Measurements from ENCODE around the gene PSMC2. TPM values are rescaled to one million over a fixed set of nuclear protein-coding genes. Genes with fewer than 3 reads are reported as not detected.

The PSMC2 gene
- polyA plus RNA-seq, 1 donor from 2014 or later, result 192 TPM

DNA sequence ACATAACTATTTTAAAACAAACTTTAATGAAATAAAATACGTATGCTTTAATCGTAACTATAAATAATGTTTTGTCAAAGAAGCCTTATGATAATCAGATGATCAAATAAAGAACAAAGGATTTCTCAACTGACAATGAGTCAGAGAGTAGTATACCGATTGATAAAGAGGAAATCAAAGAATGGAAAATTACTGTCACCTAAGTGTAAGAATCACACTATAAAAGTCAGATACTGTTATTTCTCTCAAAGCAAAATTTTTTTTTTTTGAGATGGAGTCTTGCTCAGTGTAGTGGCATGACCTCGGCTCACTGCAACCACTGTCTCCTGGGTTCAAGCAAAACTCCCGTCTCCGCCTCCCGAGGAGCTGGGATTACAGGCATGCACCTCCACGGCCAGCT is 21.7 kb upstream of the PSMC2 start:
- no peaks in the 10 kb centered on the region for H3F3A ChIP-seq (ENCODE audit: insufficient read depth, low read length, poor library complexity, severe bottlenecking)
- TF ChIP-seq CTCF (IDR thresholded peaks at IDR 0.05; ENCODE audit: poor library complexity, severe bottlenecking) (no peak), TAF1 (IDR thresholded peaks at IDR 0.05; ENCODE audit: low read depth) (no peak), EP300 (conservative IDR thresholded peaks at IDR 0.05; ENCODE audit: poor library complexity, severe bottlenecking) (no peak), POLR2AphosphoS5 (IDR thresholded peaks at IDR 0.05) (no peak), EZH2 (IDR thresholded peaks at IDR 0.05; ENCODE audit: borderline replicate concordance, insufficient read depth, low read length, poor library complexity, severe bottlenecking) (no peak), SMC3 (conservative IDR thresholded peaks at IDR 0.05; ENCODE audit: poor library complexity) (no peak), MXI1 (conservative IDR thresholded peaks at IDR 0.05; ENCODE audit: poor library complexity, severe bottlenecking) (no peak), RAD21 (conservative IDR thresholded peaks at IDR 0.05) (no peak), REST (IDR thresholded peaks at IDR 0.05; ENCODE audit: borderline replicate concordance) (no peak)
- no peak overlapping the region for H2AFZ ChIP-seq (ENCODE audit: low read depth, low read length)

DNA sequence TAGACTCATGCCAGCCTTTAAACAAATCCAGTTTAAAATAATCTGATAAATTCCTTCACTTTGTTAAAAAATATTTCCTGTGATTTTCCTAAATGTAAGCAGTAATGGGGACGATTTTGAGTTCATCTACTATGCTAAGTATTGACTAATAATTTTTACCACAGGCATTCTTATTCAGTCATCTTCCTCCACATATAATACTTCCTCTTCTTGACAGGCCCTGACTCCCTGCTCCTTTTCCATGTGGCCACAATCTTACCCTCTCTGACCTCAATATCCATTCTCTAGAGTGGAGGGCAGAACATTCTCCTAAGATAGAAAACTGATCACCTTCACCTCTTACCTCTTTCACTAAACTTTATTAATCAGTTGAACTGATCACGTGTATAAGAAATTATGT is 10.7 kb upstream of the PSMC2 start:
- Histone ChIP-seq H3K9me2 (ENCODE audit: insufficient read depth, low read length) (no peaks in the 10 kb centered on the region), H3K27ac (ENCODE audit: low read length) (no peak overlapping the region), H4K20me1 (ENCODE audit: insufficient read depth) (no peaks in the 10 kb centered on the region), H3K79me2 (replicated peaks; ENCODE audit: insufficient read depth, low read length) (no peaks in the 10 kb centered on the region), H3K4me3 (ENCODE audit: low read length) (no peak overlapping the region), H3F3A (ENCODE audit: insufficient read depth, low read length, poor library complexity, severe bottlenecking) (no peaks in the 10 kb centered on the region), H3K36me3 (ENCODE audit: insufficient read depth, low read length) (no peaks in the 10 kb centered on the region), H3K9ac (ENCODE audit: low read length) (no peak overlapping the region), H3K9me3 (ENCODE audit: low read length) (no peaks in the 10 kb centered on the region), H2AFZ (ENCODE audit: low read depth, low read length) (no peak overlapping the region), H3K4me2 (ENCODE audit: low read length) (no peak overlapping the region), H3K27me3 (ENCODE audit: insufficient read depth, low read depth, low read length) (no peaks in the 10 kb centered on the region)
- TF ChIP-seq REST (IDR thresholded peaks at IDR 0.05; ENCODE audit: borderline replicate concordance) (no peak), POLR2AphosphoS5 (IDR thresholded peaks at IDR 0.05) (no peak), RAD21 (conservative IDR thresholded peaks at IDR 0.05) (no peak), EP300 (conservative IDR thresholded peaks at IDR 0.05; ENCODE audit: poor library complexity, severe bottlenecking) (no peak), TAF1 (IDR thresholded peaks at IDR 0.05; ENCODE audit: low read depth) (no peak), SMC3 (conservative IDR thresholded peaks at IDR 0.05; ENCODE audit: poor library complexity) (no peak), MXI1 (conservative IDR thresholded peaks at IDR 0.05; ENCODE audit: poor library complexity, severe bottlenecking) (no peak), CTCF (IDR thresholded peaks at IDR 0.05; ENCODE audit: poor library complexity, severe bottlenecking) (no peak), EZH2 (IDR thresholded peaks at IDR 0.05; ENCODE audit: borderline replicate concordance, insufficient read depth, low read length, poor library complexity, severe bottlenecking) (no peak)

More for the DNA sequence above, 21.7 kb upstream of the PSMC2 start:
- H4K20me1 ChIP-seq (ENCODE audit: insufficient read depth), result no peaks in the 10 kb centered on the region
- no peak overlapping the region for H3K4me3 ChIP-seq (ENCODE audit: low read length)
- no peaks in the 10 kb centered on the region for H3K79me2 ChIP-seq (replicated peaks; ENCODE audit: insufficient read depth, low read length)
- H3K9me3 ChIP-seq (ENCODE audit: low read length), result no peaks in the 10 kb centered on the region
- no peaks in the 10 kb centered on the region for H3K9me2 ChIP-seq (ENCODE audit: insufficient read depth, low read length)
- no peak overlapping the region for H3K4me2 ChIP-seq (ENCODE audit: low read length)
- H3K36me3 ChIP-seq (ENCODE audit: insufficient read depth, low read length), result no peaks in the 10 kb centered on the region
- no peaks in the 10 kb centered on the region for H3K27me3 ChIP-seq (ENCODE audit: insufficient read depth, low read depth, low read length)
- no peak overlapping the region for H3K27ac ChIP-seq (ENCODE audit: low read length)
- no peak overlapping the region for H3K9ac ChIP-seq (ENCODE audit: low read length)

All from neural cell (in vitro differentiated cells).